OCI-LY3 (cell line): Measurements from ENCODE around the gene ELOA.

ENCODE experiments used
- CTCF ChIP-seq: fragments of 200-600, 300-600 bp; sonication (generic); IDR thresholded peaks from 2 replicates; pipeline ENCODE4 v1.5.1; 2014; ENCODE audit warnings: antibody characterized with exemption, low read length, low read depth
- EZH2phosphoT487 ChIP-seq: fragments of 200-600 bp; shearing (Covaris generic); IDR thresholded peaks from 2 replicates; pipeline ENCODE4 v1.6.1; 2018; ENCODE audit warnings: antibody characterized with exemption, mixed run types, low read depth

- TF ChIP-seq CTCF (peak; percentile 31), EZH2phosphoT487 (no peak)
These were observed 2.2 kb downstream of the ELOA start for GRCh38 chr1:23745515-23745914.
